GM18858 (cell line): ENCODE measurements around the gene IKZF4.

Experiments used
- ATAC-seq: cut with Tn5 transposase; IDR thresholded peaks from one replicate; pipeline ENCODE4 v1.9.1; 2021; ENCODE audit not compliant: unreplicated experiment

The IKZF4 gene

GRCh38 chr12:56081393-56082347, 60.8 kb downstream of the IKZF4 start:
- no peak for ATAC-seq

- no peak for ATAC-seq
Observed at GRCh38 chr12:56082382-56082781, 61.5 kb downstream of the IKZF4 start.

GRCh38 chr12:56082967-56083366, 62.1 kb downstream of the IKZF4 start:
- no peak for ATAC-seq

GRCh38 chr12:56084958-56085543, 64.2 kb downstream of the IKZF4 start:
- no peak for ATAC-seq

- no peak for ATAC-seq
Observed at GRCh38 chr12:56086096-56086495, 65.3 kb downstream of the IKZF4 start.

- ATAC-seq = no peak
Observed at GRCh38 chr12:56086608-56087007, 65.8 kb downstream of the IKZF4 start.

- no peak for ATAC-seq
Observed at GRCh38 chr12:56087220-56087619, 66.4 kb downstream of the IKZF4 start.
